Transverse colon (tissue), 4 donors: ENCODE measurements around the gene CA6.
"Not testable (repeated sequence)": the region's sequence is repeated elsewhere in the genome, so short reads cannot be mapped to it uniquely, and the experiment has no call there.

Experiments
- CTCF ChIP-seq, 5 experiments: fragments of 200-600 bp in 3 of 5; fragments of 450-650 bp in 2 of 5; sonication (generic) in 3 of 5; IDR thresholded peaks; 1 replicate in 2 of 5; 2 replicates in 3 of 5; pipeline ENCODE4 v1.5.1; 2016 to 2017; ENCODE audit warnings: antibody characterized with exemption in 5 of 5, inconsistent platforms in 3 of 5, mild to moderate bottlenecking in 2 of 5, moderate library complexity in 1 of 5
- EP300 ChIP-seq: sonication (generic); formaldehyde crosslinking; IDR thresholded peaks from one replicate; pipeline ENCODE4 v1.6.1; 2017; ENCODE audit warnings: antibody characterized with exemption, low read depth
- POLR2A ChIP-seq: fragments of 450-650 bp; IDR thresholded peaks from one replicate; pipeline ENCODE4 v1.6.1; 2016; ENCODE audit warnings: antibody characterized with exemption, mild to moderate bottlenecking, moderate library complexity
- POLR2AphosphoS5 ChIP-seq, 3 donors: sonication (generic); formaldehyde crosslinking; IDR thresholded peaks; one replicate each; pipeline ENCODE4 v1.6.1; 2016; ENCODE audit warnings: antibody characterized with exemption in 3 of 3

GRCh38 chr1:8900684-8901083, 45.0 kb upstream of the CA6 start:
- not testable (repeated sequence) for TF ChIP-seq POLR2AphosphoS5 (IDR thresholded peaks at IDR 0.05); CTCF (IDR thresholded peaks at IDR 0.05); POLR2A; EP300
